T-helper 1 cell treated with Interleukin-12 subunit alpha and Interleukin-12 subunit beta and Interleukin-4 antibody, amounts not matched to agents 30 ng/mL and 1 ng/mL, for 36 hours (primary cell): ENCODE measurements around the gene FGD5. TPM values are rescaled to one million over a fixed set of nuclear protein-coding genes. Genes with fewer than 3 reads are reported as not detected.

Experiments
- intact Hi-C: fragments of 100-400 bp; cut with micrococcal nuclease; formaldehyde crosslinking; loops from one replicate; pipeline ENCODE4 v1.15.1; 2024
- total RNA-seq: library from RNA; stranded (reverse); gene quantifications from 2 replicates; pipeline ENCODE4 v1.2.3, GENCODE V29; 2022

The FGD5 gene, protein sequence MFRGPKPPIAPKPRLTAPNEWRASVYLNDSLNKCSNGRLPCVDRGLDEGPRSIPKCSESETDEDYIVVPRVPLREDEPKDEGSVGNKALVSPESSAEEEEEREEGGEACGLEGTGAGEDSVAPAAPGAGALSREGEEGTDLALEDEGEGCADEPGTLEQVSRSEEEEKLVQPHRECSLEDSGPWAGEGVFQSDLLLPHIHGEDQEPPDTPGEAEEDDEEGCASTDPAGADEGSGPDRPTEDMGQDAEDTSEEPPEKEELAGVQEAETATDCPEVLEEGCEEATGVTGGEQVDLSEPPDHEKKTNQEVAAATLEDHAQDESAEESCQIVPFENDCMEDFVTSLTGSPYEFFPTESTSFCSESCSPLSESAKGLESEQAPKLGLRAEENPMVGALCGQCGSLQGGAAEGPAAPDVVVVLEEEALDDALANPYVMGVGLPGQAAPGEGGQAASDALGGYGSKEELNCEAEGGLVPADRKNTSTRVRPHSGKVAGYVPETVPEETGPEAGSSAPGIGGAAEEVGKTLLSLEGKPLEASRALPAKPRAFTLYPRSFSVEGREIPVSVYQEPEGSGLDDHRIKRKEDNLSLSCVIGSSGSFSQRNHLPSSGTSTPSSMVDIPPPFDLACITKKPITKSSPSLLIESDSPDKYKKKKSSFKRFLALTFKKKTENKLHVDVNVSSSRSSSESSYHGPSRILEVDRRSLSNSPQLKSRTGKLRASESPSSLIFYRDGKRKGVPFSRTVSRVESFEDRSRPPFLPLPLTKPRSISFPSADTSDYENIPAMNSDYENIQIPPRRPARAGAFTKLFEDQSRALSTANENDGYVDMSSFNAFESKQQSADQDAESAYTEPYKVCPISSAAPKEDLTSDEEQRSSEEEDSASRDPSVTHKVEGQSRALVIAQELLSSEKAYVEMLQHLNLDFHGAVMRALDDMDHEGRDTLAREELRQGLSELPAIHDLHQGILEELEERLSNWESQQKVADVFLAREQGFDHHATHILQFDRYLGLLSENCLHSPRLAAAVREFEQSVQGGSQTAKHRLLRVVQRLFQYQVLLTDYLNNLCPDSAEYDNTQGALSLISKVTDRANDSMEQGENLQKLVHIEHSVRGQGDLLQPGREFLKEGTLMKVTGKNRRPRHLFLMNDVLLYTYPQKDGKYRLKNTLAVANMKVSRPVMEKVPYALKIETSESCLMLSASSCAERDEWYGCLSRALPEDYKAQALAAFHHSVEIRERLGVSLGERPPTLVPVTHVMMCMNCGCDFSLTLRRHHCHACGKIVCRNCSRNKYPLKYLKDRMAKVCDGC (N-terminal part only)
- not detected in 2 replicates for total RNA-seq

DNA sequence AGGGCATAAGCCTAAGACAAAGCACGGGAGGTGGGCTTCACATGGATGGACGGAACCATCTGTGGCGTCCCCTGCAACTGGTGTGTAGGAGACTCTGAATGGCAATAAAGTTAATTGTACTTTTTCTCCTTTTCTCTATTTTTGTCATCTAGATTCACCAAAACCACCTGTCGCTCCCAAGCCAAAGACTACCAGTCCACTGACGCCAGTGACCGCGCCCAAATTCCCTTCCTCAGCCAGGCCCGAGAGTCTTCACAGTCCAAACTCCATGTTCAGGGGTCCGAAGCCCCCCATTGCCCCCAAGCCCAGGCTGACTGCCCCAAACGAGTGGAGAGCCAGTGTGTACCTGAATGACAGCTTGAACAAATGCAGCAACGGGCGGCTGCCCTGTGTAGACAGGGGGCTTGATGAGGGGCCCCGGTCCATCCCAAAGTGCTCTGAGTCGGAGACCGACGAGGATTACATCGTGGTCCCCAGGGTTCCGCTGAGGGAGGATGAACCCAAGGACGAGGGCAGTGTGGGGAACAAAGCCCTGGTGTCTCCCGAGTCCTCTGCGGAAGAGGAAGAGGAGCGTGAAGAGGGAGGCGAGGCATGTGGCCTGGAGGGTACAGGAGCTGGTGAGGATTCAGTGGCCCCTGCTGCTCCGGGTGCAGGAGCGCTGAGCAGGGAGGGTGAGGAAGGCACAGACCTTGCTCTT, at the start of gene FGD5:
Gene FGD5 (plus strand): TSS at position 159 of the 697 bp plus-strand sequence. CDS start 110 bp downstream, at position 269.
- intact Hi-C loops: no loop called here

GRCh38 chr3:14769544-14770325, 49.0 kb upstream of the FGD5 start:
- intact Hi-C loops: no loop called here

DNA sequence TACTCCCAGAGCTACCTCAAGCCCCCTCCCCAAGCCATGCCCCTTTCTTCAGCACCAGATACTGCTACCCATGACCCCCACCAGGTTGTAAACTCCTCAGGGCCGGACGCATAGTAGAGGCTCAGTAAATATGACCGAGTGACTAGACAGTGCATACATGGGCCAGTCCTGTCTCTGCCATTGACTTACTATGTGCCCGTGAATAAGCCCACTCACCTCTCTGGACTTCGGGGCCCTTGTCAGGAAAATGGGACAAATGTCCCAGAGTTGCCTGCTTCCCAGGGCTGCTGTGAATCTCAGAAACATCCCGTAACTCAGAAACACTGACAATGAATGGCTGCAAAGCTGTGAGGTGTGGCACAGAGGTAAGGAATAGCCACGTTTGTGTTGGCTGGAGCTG, 48.2 kb upstream of the FGD5 start:
- intact Hi-C loops: no loop called here

- intact Hi-C loops: no loop called here
Measured at GRCh38 chr3:14771593-14772497, 46.9 kb upstream of the FGD5 start.

- intact Hi-C loops: no loop called here
Measured at GRCh38 chr3:14772533-14773138, 46.1 kb upstream of the FGD5 start.

DNA sequence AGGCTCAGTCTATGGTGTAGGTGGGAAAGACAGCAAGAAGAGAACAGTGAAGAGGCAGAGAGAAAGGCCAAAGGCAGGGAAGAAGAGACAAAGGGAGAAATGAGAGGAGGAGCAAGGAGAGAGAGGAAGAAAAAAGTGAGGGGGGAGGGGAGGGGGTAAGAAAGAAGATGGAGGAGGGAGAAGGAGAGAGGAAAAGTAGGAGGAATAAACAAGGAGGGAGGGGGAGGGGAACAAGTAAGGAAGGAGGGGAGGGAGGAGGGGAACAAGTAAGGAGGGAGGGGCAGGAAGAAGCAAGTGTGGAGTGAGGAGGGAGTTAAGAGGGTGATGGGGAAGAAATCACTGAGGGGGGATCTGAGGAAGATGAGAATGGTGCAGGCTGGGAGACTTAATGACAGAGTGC, 45.5 kb upstream of the FGD5 start:
- intact Hi-C loops: no loop called here

DNA sequence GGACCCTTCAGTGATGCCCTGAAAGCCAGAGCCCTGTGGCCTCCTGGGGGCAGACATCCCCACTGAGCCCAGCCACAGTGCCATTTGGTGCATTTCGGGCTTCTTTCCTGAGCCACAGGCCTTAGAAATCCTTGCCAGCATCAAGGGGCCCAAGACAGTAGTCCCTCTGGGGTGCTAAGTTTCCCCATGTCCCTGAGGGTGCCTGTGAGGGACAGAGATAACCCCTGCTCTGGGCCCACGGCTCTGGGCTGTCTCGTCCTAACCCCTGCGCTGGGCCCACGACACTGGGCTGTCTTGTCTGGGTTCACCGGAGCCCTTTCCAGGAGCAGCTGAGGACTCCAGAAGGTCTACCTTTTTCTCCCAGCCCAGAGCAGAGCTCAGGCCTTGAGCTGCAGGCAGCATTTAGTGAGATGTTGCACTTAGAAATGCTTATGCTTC, 45.1 kb upstream of the FGD5 start:
- intact Hi-C loops: no loop called here

DNA sequence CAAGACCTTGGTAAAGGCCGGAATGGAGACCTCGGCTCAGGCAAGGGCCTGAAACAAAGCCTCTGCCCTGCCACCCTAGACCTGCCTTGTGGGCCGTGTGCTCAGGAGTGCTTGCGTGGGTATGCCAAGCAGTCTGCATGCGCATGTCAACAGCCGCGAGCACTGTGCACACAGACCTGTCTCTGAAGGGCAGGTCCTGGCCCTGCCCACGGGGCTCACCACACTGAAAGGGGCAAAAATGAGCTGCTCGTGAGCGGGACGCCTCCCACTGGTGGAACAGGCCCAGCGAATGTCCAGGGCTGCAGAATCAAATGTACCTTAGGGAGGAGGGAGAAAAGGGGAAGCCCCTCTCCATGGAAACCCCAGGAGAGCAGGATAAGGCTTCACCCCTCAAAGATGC, 44.3 kb upstream of the FGD5 start:
- intact Hi-C loops: no loop called here

DNA sequence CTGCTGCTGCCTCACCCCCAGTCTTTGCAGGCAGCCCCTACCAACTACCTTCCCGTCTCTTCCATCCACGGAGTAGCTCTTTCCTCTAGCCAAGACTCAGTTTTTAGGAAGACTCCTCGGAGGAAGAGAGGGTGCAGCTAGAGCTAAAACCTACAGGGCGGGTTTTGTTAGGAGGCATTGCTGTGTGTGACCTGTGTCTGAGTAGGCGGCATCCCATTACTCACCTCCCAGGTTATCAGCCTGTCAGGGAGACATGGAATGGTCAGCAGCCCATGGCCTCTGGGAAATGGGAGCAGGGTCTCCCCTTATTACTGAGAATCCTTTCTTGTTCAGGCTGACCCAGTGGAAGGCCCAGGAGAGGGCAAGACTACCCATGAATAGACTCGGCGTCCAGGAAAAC, 43.8 kb upstream of the FGD5 start:
- intact Hi-C loops: no loop called here

GRCh38 chr3:14775563-14775962, 43.2 kb upstream of the FGD5 start:
- intact Hi-C loops: no loop called here

- intact Hi-C loops: no loop called here
Measured at GRCh38 chr3:14779069-14779685, 39.6 kb upstream of the FGD5 start.

GRCh38 chr3:14780927-14781507, 37.7 kb upstream of the FGD5 start:
- intact Hi-C loops: loop anchor here (1.0 to 2.0 kb wide), 2 partner anchors 108 to 147 kb away; no protein-coding TSS in a partner anchor

DNA sequence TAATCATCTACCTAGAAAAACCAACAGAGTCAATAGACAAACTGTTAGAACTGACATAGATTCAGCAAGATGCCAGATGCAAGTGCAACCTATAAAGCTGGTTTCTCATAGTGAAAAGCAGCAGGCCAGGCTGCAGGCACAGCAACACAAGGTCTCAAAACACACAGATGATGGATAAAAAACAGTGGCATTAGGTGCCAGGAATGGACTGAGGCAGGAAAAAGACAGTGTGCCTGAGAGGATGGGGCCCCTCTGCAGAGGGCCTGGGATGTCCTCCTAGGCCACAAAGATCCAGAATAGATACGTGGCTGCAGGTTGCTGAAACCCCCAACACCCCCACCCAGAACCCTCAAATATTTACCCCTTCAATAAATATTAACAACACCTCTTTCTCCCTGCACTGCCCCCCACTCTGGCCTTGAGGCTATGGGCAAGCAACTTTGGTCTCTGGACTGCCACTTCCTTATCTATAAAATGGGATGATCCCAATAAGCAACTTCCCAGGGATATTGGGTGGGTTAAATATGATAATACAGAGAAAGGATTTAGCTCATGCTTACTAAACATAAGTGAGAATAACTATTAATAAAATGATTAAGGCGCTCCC, 35.2 kb upstream of the FGD5 start:
- intact Hi-C loops: no loop called here

DNA sequence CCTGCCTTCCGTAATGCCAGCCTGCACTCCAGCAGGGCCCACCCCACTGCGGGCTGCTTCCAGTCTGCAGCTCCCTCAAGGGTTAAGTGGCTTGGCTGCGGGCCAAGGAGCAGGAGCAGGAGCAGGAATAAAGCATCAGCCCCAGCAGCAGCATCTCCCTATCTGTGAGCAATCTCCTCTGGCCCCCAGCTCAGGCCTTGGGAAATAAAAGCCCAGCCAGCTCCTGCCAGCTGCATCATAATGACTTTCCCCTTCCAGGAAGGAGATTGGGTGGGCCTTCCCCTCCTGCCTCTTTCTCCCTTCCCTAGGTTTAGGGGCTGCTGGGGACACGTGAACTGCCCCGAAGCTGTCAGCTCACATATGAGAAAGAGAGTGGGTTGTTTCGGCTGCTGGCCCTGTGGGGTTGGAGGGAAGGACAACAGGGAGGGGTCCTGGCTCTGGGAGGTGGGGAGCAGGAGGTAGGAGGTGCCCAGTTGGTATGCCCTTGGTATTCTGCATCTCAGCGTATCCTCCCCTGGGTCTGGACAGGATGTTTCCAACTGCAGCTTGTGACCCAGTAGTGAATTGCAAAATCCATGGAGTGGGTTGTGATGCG, 34.6 kb upstream of the FGD5 start:
- intact Hi-C loops: no loop called here

DNA sequence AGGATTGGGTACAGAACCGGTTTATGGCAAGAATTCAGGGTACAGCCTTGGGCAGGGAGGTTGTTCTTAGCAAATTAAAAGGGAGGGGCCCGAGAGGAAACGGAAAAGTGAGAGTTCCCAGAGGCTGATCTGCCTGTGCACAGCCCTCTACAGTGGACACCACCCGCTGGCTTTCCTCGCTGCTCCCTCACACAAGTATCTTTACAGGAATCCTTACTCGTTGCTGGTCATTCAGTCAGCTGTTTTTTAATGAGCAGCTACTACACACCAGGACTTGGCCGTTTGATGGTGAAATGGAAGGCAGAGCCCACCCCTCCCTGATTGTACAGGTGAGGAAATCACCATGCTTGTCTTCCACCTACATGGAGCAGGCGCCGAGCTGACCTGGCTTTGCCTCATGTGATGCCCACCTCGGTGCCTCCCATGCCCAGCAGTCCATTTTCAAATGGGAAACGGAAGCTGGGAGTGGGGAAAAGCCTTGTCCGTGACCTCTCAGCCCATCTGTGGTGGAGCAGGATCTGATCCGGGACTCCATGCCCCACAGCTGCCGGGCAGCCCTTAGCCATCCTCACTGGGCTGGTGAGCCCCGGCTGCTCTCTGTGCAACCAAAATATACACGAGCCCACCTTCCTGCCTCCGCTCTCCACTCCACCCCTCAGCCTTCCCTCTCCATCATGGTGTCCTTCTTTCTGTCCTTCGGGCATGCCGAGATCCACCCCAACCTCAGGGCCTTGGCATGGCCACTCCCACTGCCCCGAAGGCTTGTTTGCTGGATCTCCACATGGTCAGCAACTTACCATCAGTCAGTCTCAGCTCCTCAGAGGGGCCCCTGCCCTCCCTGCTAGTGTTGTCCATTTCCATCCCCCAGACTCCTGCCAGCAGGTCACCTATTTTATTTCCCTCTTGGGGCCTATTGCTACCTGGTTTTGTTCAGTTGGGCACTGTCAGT, 33.3 kb upstream of the FGD5 start:
- intact Hi-C loops: no loop called here

DNA sequence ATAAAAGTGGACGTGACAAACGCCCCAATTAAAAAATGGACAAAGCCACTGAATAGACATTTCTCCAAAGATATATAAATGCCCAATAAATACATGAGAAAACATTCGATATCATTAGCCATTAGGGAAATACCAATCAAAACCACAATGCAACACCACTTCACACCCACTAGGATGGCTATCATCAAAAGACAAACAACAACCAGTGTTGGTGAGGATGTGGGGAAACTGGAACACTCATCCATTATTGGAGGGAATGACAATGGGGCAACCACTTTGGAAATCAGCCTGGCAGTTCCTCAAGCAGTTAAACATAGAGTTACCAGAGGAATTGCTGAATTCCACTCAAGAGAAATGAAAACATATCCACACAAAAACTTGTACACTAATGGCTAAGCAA, 32.4 kb upstream of the FGD5 start:
- intact Hi-C loops: no loop called here
